OCI-LY7 (cell line): ENCODE measurements around the gene RAB5IF. TPM values are rescaled to one million over a fixed set of nuclear protein-coding genes. Genes with fewer than 3 reads are reported as not detected.
"Not testable (repeated sequence)": the region's sequence is repeated elsewhere in the genome, so short reads cannot be mapped to it uniquely, and the experiment has no call there.

Source experiments
- BruUV-seq: library from RNA; stranded (reverse); fragments of 400-500 nt; replicated peaks from 2 replicates; lab custom pipeline; 2021; lab: Mats Ljungman, UMichigan
- CTCF ChIA-PET: fragments of 300-600 bp; sonication (Branson Sonifier 250); formaldehyde crosslinking; loops from one replicate; lab custom pipeline; 2022; ENCODE audit warnings: antibody characterized with exemption; ENCODE audit not compliant: unreplicated experiment; lab: Charles Lee
- POLR2A ChIA-PET: fragments of 300-600 bp; sonication (Branson Sonifier 250); formaldehyde crosslinking; loops from one replicate; lab custom pipeline; 2022; ENCODE audit warnings: antibody characterized with exemption; lab: Charles Lee
- DNase-seq: peaks from one replicate; pipeline ENCODE4 v3.0.0-alpha.2; 2015; ENCODE audit warnings: low spot score
- H2AFZ ChIP-seq: fragments of 200-600 bp; sonication (generic), shearing (Covaris generic); 2 replicates; pipeline ENCODE4 v1.6.1; 2014; ENCODE audit warnings: mild to moderate bottlenecking, antibody characterized with exemption, low read length, moderate library complexity
- H3K27ac ChIP-seq: fragments of 200-600 bp; sonication (generic); 2 replicates; pipeline ENCODE4 v1.5.1; 2014; ENCODE audit warnings: mixed run types, low read depth, mild to moderate bottlenecking, moderate library complexity, low read length, inconsistent platforms; ENCODE audit not compliant: poor library complexity, severe bottlenecking
- H3K36me3 ChIP-seq: fragments of 200-600 bp; sonication (generic); 2 replicates; pipeline ENCODE4 v1.6.1; 2014; ENCODE audit warnings: mild to moderate bottlenecking, antibody characterized with exemption, low read length, moderate library complexity, mixed read lengths; ENCODE audit not compliant: insufficient read depth
- H3K4me1 ChIP-seq: fragments of 200-600 bp; sonication (generic); 2 replicates; pipeline ENCODE4 v1.5.1; 2014; ENCODE audit warnings: mild to moderate bottlenecking, low read length; ENCODE audit not compliant: insufficient read depth, poor library complexity, severe bottlenecking
- H3K4me2 ChIP-seq: fragments of 200-600 bp; sonication (generic); 2 replicates; pipeline ENCODE4 v1.6.1; 2014; ENCODE audit warnings: mild to moderate bottlenecking, low read length
- H3K4me3 ChIP-seq: fragments of 200-600 bp; sonication (generic); 2 replicates; pipeline ENCODE4 v1.5.1; 2014; ENCODE audit warnings: mild to moderate bottlenecking, low read depth, low read length; ENCODE audit not compliant: poor library complexity, severe bottlenecking
- H3K79me2 ChIP-seq: fragments of 200-600 bp; sonication (generic); 2 replicates; pipeline ENCODE4 v1.6.1; 2016; ENCODE audit warnings: low read depth, mild to moderate bottlenecking, low read length, moderate library complexity, mixed read lengths; ENCODE audit not compliant: insufficient read depth
- H3K9me2 ChIP-seq: fragments of 200-600 bp; sonication (generic); 2 replicates; pipeline ENCODE4 v1.6.1; 2016; ENCODE audit warnings: mild to moderate bottlenecking, low read length, mixed read lengths; ENCODE audit not compliant: insufficient read depth
- H3K9me3 ChIP-seq: fragments of 200-600 bp; sonication (generic); 2 replicates; pipeline ENCODE4 v1.6.1; 2014; ENCODE audit warnings: mild to moderate bottlenecking, mixed run types, low read length, mixed read lengths
- H4K20me1 ChIP-seq: fragments of 200-600 bp; sonication (generic); 2 replicates; pipeline ENCODE4 v1.6.1; 2014; ENCODE audit warnings: mild to moderate bottlenecking, antibody characterized with exemption, low read length, moderate library complexity, mixed read lengths; ENCODE audit not compliant: insufficient read depth
- CTCF ChIP-seq: fragments of 200-600 bp; sonication (generic); conservative IDR thresholded peaks from 2 replicates; pipeline ENCODE4 v1.5.1; 2014; ENCODE audit warnings: mild to moderate bottlenecking, antibody characterized with exemption, low read length, moderate library complexity, mixed read lengths
- EZH2phosphoT487 ChIP-seq: fragments of 200-600 bp; sonication (generic); IDR thresholded peaks from 2 replicates; pipeline ENCODE4 v1.6.1; 2018; ENCODE audit warnings: low read depth, borderline replicate concordance, mild to moderate bottlenecking, mixed run types, antibody characterized with exemption, low read length, moderate library complexity, mixed read lengths
- intact Hi-C: fragments of 100-400 bp; cut with micrococcal nuclease; formaldehyde crosslinking; loops from one replicate; pipeline ENCODE4 v1.10.0; 2022; ENCODE audit not compliant: unreplicated experiment
- total RNA-seq, 2 experiments: library from RNA; depleted of rRNA in 1 of 2; stranded (reverse); fragments of >200 nt in 1 of 2; shearing (Covaris generic) in 1 of 2; gene quantifications; 2 replicates each; pipeline ENCODE4 v1.2.3, GENCODE V29; 2014 to 2022

The RAB5IF gene
- total RNA-seq, 2 experiments from 2014 or later: 66.6 to 94.8 TPM

- Histone ChIP-seq H4K20me1 (no peaks in the 10 kb centered on the region), H3K4me2 (no peak overlapping the region), H3K9me3 (no peaks in the 10 kb centered on the region), H3K36me3 (no peaks in the 10 kb centered on the region), H3K4me3 (no peak overlapping the region), H3K9me2 (no peaks in the 10 kb centered on the region), H3K79me2 (no peaks in the 10 kb centered on the region), H3K4me1 (peaks cover 15% of the 10 kb centered on the region), H2AFZ (no peak overlapping the region), H3K27ac (no peak overlapping the region)
- intact Hi-C loops: no loop called here
- no peak for TF ChIP-seq EZH2phosphoT487
- TF ChIP-seq CTCF: no peak
- DNase-seq: no peak
- BruUV-seq: no TSS peak
- CTCF ChIA-PET: no interaction called here
- POLR2A ChIA-PET: no interaction called here
Observed at GRCh38 chr20:36632487-36633284, 27.1 kb downstream of the RAB5IF start.

- intact Hi-C loops: no loop called here
- H3K4me3 ChIP-seq: no peak overlapping the region
- DNase-seq: no peak
- ChIA-PET CTCF (no interaction called here), POLR2A (no interaction called here)
- H3K79me2 ChIP-seq: no peaks in the 10 kb centered on the region
- no peaks in the 10 kb centered on the region for H3K36me3 ChIP-seq
- TF ChIP-seq EZH2phosphoT487 (no peak), CTCF (no peak)
- no peaks in the 10 kb centered on the region for H3K9me3 ChIP-seq
- no peak overlapping the region for H3K27ac ChIP-seq
- BruUV-seq: no TSS peak
- no peaks in the 10 kb centered on the region for H3K9me2 ChIP-seq
- H3K4me2 ChIP-seq: no peak overlapping the region
- H2AFZ ChIP-seq: no peak overlapping the region
- peaks cover 15% of the 10 kb centered on the region for H3K4me1 ChIP-seq
- H4K20me1 ChIP-seq: no peaks in the 10 kb centered on the region
Observed at GRCh38 chr20:36633285-36633772, 27.8 kb downstream of the RAB5IF start.

GRCh38 chr20:36634342-36634741 lies 28.8 kb downstream of the RAB5IF start:
- no peak for TF ChIP-seq EZH2phosphoT487
- TF ChIP-seq CTCF: no peak
- BruUV-seq: no TSS peak
- H3K4me2 ChIP-seq: no peak overlapping the region
- H3K9me3 ChIP-seq: no peaks in the 10 kb centered on the region
- H3K4me1 ChIP-seq: peaks cover 14% of the 10 kb centered on the region
- ChIA-PET CTCF (no interaction called here), POLR2A (no interaction called here)
- no peak overlapping the region for H3K4me3 ChIP-seq
- H3K27ac ChIP-seq: no peak overlapping the region
- no peaks in the 10 kb centered on the region for H3K79me2 ChIP-seq
- intact Hi-C loops: no loop called here
- no peaks in the 10 kb centered on the region for H3K9me2 ChIP-seq
- H2AFZ ChIP-seq: no peak overlapping the region
- no peaks in the 10 kb centered on the region for H4K20me1 ChIP-seq
- no peaks in the 10 kb centered on the region for H3K36me3 ChIP-seq
- DNase-seq: no peak

- H3K4me1 ChIP-seq, H3K4me3 ChIP-seq, H3K4me2 ChIP-seq, intact Hi-C loops, H3K36me3 ChIP-seq, H3K9me2 ChIP-seq, H4K20me1 ChIP-seq, H3K9me3 ChIP-seq, POLR2A ChIA-PET, H3K27ac ChIP-seq, DNase-seq, BruUV-seq, H3K79me2 ChIP-seq, H2AFZ ChIP-seq: not testable (repeated sequence)
- CTCF ChIA-PET: interaction anchor here (0.8 kb wide), 1 partner anchor 8 kb away, joined by 3 read pairs; no protein-coding TSS in a partner anchor
Observed at GRCh38 chr20:36638876-36639400, 33.4 kb downstream of the RAB5IF start.
